ENCODE data around the gene ACAD8.

GRCh38 chr11:134231958-134232659 is 21.3 kb upstream of the ACAD8 start:
- TF ChIP-seq, protein P1, sequence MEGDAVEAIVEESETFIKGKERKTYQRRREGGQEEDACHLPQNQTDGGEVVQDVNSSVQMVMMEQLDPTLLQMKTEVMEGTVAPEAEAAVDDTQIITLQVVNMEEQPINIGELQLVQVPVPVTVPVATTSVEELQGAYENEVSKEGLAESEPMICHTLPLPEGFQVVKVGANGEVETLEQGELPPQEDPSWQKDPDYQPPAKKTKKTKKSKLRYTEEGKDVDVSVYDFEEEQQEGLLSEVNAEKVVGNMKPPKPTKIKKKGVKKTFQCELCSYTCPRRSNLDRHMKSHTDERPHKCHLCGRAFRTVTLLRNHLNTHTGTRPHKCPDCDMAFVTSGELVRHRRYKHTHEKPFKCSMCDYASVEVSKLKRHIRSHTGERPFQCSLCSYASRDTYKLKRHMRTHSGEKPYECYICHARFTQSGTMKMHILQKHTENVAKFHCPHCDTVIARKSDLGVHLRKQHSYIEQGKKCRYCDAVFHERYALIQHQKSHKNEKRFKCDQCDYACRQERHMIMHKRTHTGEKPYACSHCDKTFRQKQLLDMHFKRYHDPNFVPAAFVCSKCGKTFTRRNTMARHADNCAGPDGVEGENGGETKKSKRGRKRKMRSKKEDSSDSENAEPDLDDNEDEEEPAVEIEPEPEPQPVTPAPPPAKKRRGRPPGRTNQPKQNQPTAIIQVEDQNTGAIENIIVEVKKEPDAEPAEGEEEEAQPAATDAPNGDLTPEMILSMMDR (optimal IDR thresholded peaks at IDR 0.05 in 1 of 3, IDR thresholded peaks at IDR 0.05 in 1 of 3, conservative IDR thresholded peaks at IDR 0.05 in 1 of 3; ENCODE audit: extremely low read depth in 1 of 3, insufficient read depth in 2 of 3, low read length in 3 of 3), result no peak
- no peak for TF ChIP-seq EZH2 (IDR thresholded peaks at IDR 0.05; ENCODE audit: low read length)

All from keratinocyte (primary cell).